GM18907 (cell line): ENCODE measurements around the gene THAP9.
A peak's percentile ranks its signal among the peaks of the same experiment; 100 is the strongest.

Source experiments
- ATAC-seq: cut with Tn5 transposase; IDR thresholded peaks from one replicate; pipeline ENCODE4 v1.9.1; 2021; ENCODE audit warnings: mild to moderate bottlenecking, moderate library complexity; ENCODE audit not compliant: unreplicated experiment

Gene THAP9

GRCh38 chr4:82954212-82954611 is 53.7 kb downstream of the THAP9 start:
- ATAC-seq: no peak

- ATAC-seq: no peak
Observed at GRCh38 chr4:82957045-82957444, 56.5 kb downstream of the THAP9 start.

DNA sequence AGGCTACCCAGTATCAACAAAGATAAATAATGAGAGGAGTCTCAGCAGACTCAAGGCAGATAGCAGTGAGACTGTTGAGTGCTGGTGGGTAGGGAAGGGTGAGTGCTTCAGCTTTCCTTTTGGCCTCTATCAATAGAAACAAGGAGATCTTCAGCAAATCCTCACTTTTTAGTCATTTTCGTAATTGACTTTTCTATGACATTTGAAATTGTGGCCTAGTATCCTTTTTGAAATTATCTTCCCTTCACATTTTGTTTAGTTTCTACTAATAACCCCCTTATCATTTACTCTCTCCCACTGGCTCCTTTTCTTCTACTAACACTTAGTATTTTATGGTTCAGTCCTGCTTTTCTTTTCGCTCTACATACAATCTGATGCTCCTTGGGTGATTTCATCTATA is 65.2 kb downstream of the THAP9 start:
- no peak for ATAC-seq

DNA sequence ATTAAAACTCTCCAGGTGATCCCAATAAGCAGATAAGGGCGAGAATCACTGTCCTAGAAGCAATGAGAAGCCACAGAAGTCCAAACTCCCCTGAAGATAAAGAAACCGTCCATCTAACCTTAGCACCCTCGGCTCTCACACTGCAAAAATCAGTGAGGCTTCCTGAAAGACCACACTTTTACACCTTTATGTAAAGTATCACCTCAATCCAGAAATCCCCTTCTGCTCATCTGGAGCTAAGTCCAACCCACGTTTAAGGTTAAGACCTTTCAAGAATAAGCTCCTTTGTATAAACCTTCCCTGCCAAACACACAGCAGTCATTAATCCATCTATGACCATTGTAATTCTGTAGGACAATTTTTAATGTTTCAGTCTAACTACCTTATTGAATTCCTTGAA is 68.4 kb downstream of the THAP9 start:
- ATAC-seq: peak; percentile 70

DNA sequence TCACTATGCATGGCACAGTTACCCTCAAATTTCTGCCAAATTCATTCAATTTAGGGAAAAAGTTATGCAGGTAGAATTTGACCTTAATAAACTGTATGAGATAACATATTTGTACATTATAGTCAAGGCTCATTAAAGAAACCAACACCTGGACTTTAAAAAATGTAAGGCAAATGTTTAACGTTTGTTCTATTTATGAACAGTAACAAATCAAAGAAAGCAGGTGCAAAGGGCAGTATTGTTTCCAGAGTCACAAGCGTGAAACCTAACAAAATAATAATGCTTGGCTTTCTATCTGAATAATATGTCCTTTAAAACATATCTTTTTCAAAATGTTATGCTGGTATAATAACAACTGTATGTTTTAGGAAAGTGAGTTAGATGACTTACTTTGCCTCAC is 68.9 kb downstream of the THAP9 start:
- peak; percentile 7 for ATAC-seq
